ENCODE results near the gene TIMM50. TPM values are rescaled to one million over a fixed set of nuclear protein-coding genes. Genes with fewer than 3 reads are reported as not detected.

The TIMM50 gene
- total and polyA plus RNA-seq, 2 of the 13 experiments (the other 11 are each of a cell fraction or from before 2014, with no cell fraction given): 91.1 to 92.5 TPM

DNA sequence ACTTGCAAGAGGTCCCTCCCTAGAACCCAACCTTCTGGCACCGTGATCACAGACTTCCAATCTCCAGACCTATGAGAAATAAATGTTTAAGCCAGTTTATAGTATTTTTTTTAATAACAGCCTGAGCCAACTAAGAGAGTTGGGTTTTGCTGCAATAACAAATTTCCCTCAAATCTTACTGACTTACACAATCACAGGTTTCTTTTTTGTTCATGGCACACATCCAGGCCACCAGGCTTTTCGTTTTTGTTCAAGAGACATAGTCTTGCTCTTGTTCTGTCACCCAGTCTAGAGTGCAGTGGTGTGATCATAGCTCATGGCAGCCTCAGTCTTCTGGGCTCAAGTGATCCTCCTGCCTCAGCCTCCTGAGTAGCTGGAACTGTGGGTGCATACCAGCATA is 32.4 kb downstream of the TIMM50 start:
- no TSS peak for BruUV-seq (replicated peaks)
- H3K27me3 ChIP-seq (ENCODE audit: control insufficient read depth in 1 of 2, insufficient read depth in 2 of 2, low read length in 2 of 2): peaks cover 1 to 41% of the 10 kb centered on the region in 2 experiments; a peak in 4 of 5 replicates
- no peaks in the 10 kb centered on the region for H3K9me3 ChIP-seq (ENCODE audit: low read length)
- intact Hi-C loops (cut with micrococcal nuclease; ENCODE audit: unreplicated experiment): no loop called here
- no peak overlapping the region for H3K27ac ChIP-seq (ENCODE audit: extremely low read length, insufficient read depth, low read length)
- no peak for DNase-seq (ENCODE audit: low spot score)
- CTCF ChIA-PET (ENCODE audit: low intra/inter-chr PET ratio, low total read pairs): no interaction called here
- in situ Hi-C loops (cut with HindIII; ENCODE audit: extremely low pct_ligation_motif_present, low pct_unique_long_range_greater_than_20kb): no loop called here
- no peaks in the 10 kb centered on the region for H3K79me2 ChIP-seq (ENCODE audit: insufficient read depth, low read length)
- H3K9ac ChIP-seq (ENCODE audit: insufficient read depth, low read depth, low read length): no peak overlapping the region
- WGBS (ENCODE audit: low lambda C conversion rate): 2% methylated on average over 2 of the region's 2 CpGs
- no peak for ATAC-seq
- peaks cover 20% of the 10 kb centered on the region for H3K4me1 ChIP-seq (ENCODE audit: insufficient read depth, low read length)
- no peaks in the 10 kb centered on the region for H3K36me3 ChIP-seq (replicated peaks in 1 of 2; ENCODE audit: control insufficient read depth in 1 of 2, insufficient read depth in 2 of 2, low read length in 2 of 2)
- no peak overlapping the region for H2AFZ ChIP-seq (ENCODE audit: low read length)
- H3K4me2 ChIP-seq (ENCODE audit: low read depth, low read length): no peak overlapping the region
- no peaks in the 10 kb centered on the region for H4K20me1 ChIP-seq (ENCODE audit: insufficient read depth, low read length)
- POLR2A ChIA-PET: interaction anchor here (0.8 kb wide), 1 partner anchor 77 kb away, joined by 3 read pairs; the partner anchor contains the start of gene RPS16
- FAIRE-seq: no peak
- no peak overlapping the region for H3K4me3 ChIP-seq (replicated peaks in 1 of 3; ENCODE audit: insufficient read depth in 1 of 3, low read depth in 2 of 3, low read length in 3 of 3)
- TF ChIP-seq ZNF12 (CRISPR knock-in tag; IDR thresholded peaks at IDR 0.05): peak; percentile 93
- TF ChIP-seq LBX2 (CRISPR knock-in tag; IDR thresholded peaks at IDR 0.05; ENCODE audit: borderline replicate concordance): no peak
- no peak for TF ChIP-seq FOXA3 (CRISPR knock-in tag; IDR thresholded peaks at IDR 0.05)
- no peak for TF ChIP-seq MNT (IDR thresholded peaks at IDR 0.05)

GRCh38 chr19:39514840-39515550 is 34.4 kb downstream of the TIMM50 start, which contains the start of gene SELENOV:
Gene SELENOV (plus strand): TSS chr19:39515139. CDS start chr19:39515213, 74 bp downstream.
- Histone ChIP-seq H3K27me3 (ENCODE audit: control insufficient read depth in 1 of 2, insufficient read depth in 2 of 2, low read length in 2 of 2) (peaks cover 1 to 36% of the 10 kb centered on the region in 2 experiments; a peak in 4 of 5 replicates), H3K36me3 (replicated peaks in 1 of 2; ENCODE audit: control insufficient read depth in 1 of 2, insufficient read depth in 2 of 2, low read length in 2 of 2) (no peaks in the 10 kb centered on the region), H3K27ac (ENCODE audit: extremely low read length, insufficient read depth, low read length) (no peak within 1 kb of the TSS), H3K4me2 (ENCODE audit: low read depth, low read length) (peak within 1 kb of the TSS; percentile 86), H3K4me1 (ENCODE audit: insufficient read depth, low read length) (peaks cover 18% of the 10 kb centered on the region), H3K79me2 (ENCODE audit: insufficient read depth, low read length) (no peaks in the 10 kb centered on the region), H2AFZ (ENCODE audit: low read length) (peak within 1 kb of the TSS; percentile 49), H3K9ac (ENCODE audit: insufficient read depth, low read depth, low read length) (no peak within 1 kb of the TSS), H3K4me3 (replicated peaks in 1 of 3; ENCODE audit: insufficient read depth in 1 of 3, low read depth in 2 of 3, low read length in 3 of 3) (peak within 1 kb of the TSS; percentile 65 to 83 (median 66)), H4K20me1 (ENCODE audit: insufficient read depth, low read length) (no peaks in the 10 kb centered on the region), H3K9me3 (ENCODE audit: low read length) (no peaks in the 10 kb centered on the region)
- in situ Hi-C loops (cut with HindIII; ENCODE audit: extremely low pct_ligation_motif_present, low pct_unique_long_range_greater_than_20kb): no loop called here
- DNase-seq (ENCODE audit: low spot score) (no peak), FAIRE-seq (no peak), ATAC-seq (peak; percentile 67)
- intact Hi-C loops (cut with micrococcal nuclease; ENCODE audit: unreplicated experiment): no loop called here
- 2% methylated on average over 18 of the region's 56 CpGs for WGBS (ENCODE audit: low lambda C conversion rate)
- BruUV-seq (replicated peaks): no TSS peak
- CTCF ChIA-PET (ENCODE audit: low intra/inter-chr PET ratio, low total read pairs): no interaction called here
- POLR2A ChIA-PET: interaction anchor here (0.8 to 1.6 kb wide), 2 partner anchors 10 to 17 kb away, joined by 3 to 5 read pairs; partner anchors contain the start of gene EID2B
- TF ChIP-seq ZNF577 (CRISPR knock-in tag; IDR thresholded peaks at IDR 0.05; ENCODE audit: borderline replicate concordance, low read depth) (no peak), GTF2F1 (IDR thresholded peaks at IDR 0.05; ENCODE audit: low read length) (no peak), MED1 (CRISPR knock-in tag; IDR thresholded peaks at IDR 0.05) (no peak), KMT2A (CRISPR knock-in tag; IDR thresholded peaks at IDR 0.05) (no peak), NR2F6 (IDR thresholded peaks at IDR 0.05) (peak; percentile 47; the same call in 1 of the 2 replicates), NR2F6 (CRISPR knock-in tag; IDR thresholded peaks at IDR 0.05) (peak; percentile 31; the same call in 1 of the 2 replicates)
- TF ChIP-seq, protein P1, sequence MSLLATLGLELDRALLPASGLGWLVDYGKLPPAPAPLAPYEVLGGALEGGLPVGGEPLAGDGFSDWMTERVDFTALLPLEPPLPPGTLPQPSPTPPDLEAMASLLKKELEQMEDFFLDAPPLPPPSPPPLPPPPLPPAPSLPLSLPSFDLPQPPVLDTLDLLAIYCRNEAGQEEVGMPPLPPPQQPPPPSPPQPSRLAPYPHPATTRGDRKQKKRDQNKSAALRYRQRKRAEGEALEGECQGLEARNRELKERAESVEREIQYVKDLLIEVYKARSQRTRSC (CRISPR knock-in tag; IDR thresholded peaks at IDR 0.05; ENCODE audit: low read depth): no peak
- TF ChIP-seq, protein P2, sequence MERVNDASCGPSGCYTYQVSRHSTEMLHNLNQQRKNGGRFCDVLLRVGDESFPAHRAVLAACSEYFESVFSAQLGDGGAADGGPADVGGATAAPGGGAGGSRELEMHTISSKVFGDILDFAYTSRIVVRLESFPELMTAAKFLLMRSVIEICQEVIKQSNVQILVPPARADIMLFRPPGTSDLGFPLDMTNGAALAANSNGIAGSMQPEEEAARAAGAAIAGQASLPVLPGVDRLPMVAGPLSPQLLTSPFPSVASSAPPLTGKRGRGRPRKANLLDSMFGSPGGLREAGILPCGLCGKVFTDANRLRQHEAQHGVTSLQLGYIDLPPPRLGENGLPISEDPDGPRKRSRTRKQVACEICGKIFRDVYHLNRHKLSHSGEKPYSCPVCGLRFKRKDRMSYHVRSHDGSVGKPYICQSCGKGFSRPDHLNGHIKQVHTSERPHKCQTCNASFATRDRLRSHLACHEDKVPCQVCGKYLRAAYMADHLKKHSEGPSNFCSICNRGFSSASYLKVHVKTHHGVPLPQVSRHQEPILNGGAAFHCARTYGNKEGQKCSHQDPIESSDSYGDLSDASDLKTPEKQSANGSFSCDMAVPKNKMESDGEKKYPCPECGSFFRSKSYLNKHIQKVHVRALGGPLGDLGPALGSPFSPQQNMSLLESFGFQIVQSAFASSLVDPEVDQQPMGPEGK (CRISPR knock-in tag; IDR thresholded peaks at IDR 0.05): peak; percentile 73

Data from HepG2 (cell line).